Osteoblast (primary cell): ENCODE results near the gene AHSP. TPM values are rescaled to one million over a fixed set of nuclear protein-coding genes. Genes with fewer than 3 reads are reported as not detected.

Experiments
- DNase-seq: peaks from one replicate; pipeline ENCODE4 v3.0.0; 2011; ENCODE audit warnings: low spot score, mixed read lengths; ENCODE audit not compliant: insufficient read length; ENCODE audit errors: missing footprints
- H2AFZ ChIP-seq: 2 replicates; pipeline ENCODE4 v1.6.0; 2011; ENCODE audit warnings: mild to moderate bottlenecking, low read length
- H3K27ac ChIP-seq: 2 replicates; pipeline ENCODE4 v1.5.1; 2011; ENCODE audit warnings: mild to moderate bottlenecking, low read depth, low read length, moderate library complexity
- H3K27me3 ChIP-seq: 2 replicates; pipeline ENCODE4 v1.6.0; 2012; ENCODE audit warnings: mild to moderate bottlenecking, control low read depth, inconsistent platforms, low read length, moderate library complexity; ENCODE audit not compliant: insufficient read depth
- H3K36me3 ChIP-seq: 2 replicates; pipeline ENCODE4 v1.5.1; 2011; ENCODE audit warnings: mild to moderate bottlenecking, low read length, control low read depth, moderate library complexity; ENCODE audit not compliant: insufficient read depth
- H3K4me1 ChIP-seq: 2 replicates; pipeline ENCODE4 v1.5.1; 2011; ENCODE audit warnings: mild to moderate bottlenecking, low read length, control low read depth, moderate library complexity; ENCODE audit not compliant: insufficient read depth
- H3K4me2 ChIP-seq: 2 replicates; pipeline ENCODE4 v1.6.0; 2011; ENCODE audit warnings: mild to moderate bottlenecking, low read length; ENCODE audit not compliant: insufficient read depth
- H3K4me3 ChIP-seq: fragments of 200-600 bp; sonication (generic); 3 replicates; pipeline ENCODE4 v1.5.1; 2012; ENCODE audit warnings: mild to moderate bottlenecking, low read length, inconsistent platforms; ENCODE audit not compliant: insufficient read depth
- H3K79me2 ChIP-seq: 2 replicates; pipeline ENCODE4 v1.6.0; 2012; ENCODE audit warnings: mild to moderate bottlenecking, low read length, control low read depth, inconsistent platforms; ENCODE audit not compliant: insufficient read depth
- H3K9me3 ChIP-seq: 2 replicates; pipeline ENCODE4 v1.5.1; 2011; ENCODE audit warnings: low read depth, low read length, control low read depth
- H4K20me1 ChIP-seq: 2 replicates; pipeline ENCODE4 v1.6.0; 2012; ENCODE audit warnings: mild to moderate bottlenecking, low read length, control low read depth; ENCODE audit not compliant: insufficient read depth
- CTCF ChIP-seq: IDR thresholded peaks from 2 replicates; pipeline ENCODE4 v1.5.1; 2011; ENCODE audit warnings: mild to moderate bottlenecking, low read depth, low read length, moderate library complexity; ENCODE audit errors: extremely low read depth
- total RNA-seq: library from RNA; depleted of rRNA; stranded (reverse); fragments of >200 nt; gene quantifications from 2 replicates; pipeline ENCODE4 v1.2.3, GENCODE V29; 2012

AHSP gene
- total RNA-seq, 1 donor, result not detected

GRCh38 chr16:31577411-31577810, 49.7 kb downstream of the AHSP start:
- no peak overlapping the region for H3K27ac ChIP-seq
- no peak for TF ChIP-seq CTCF
- H3K4me2 ChIP-seq, result no peak overlapping the region
- H3K79me2 ChIP-seq, result no peaks in the 10 kb centered on the region
- DNase-seq, result no peak
- no peaks in the 10 kb centered on the region for H3K4me1 ChIP-seq
- no peaks in the 10 kb centered on the region for H3K27me3 ChIP-seq
- H2AFZ ChIP-seq, result no peak overlapping the region
- H4K20me1 ChIP-seq, result no peaks in the 10 kb centered on the region
- no peak overlapping the region for H3K4me3 ChIP-seq
- H3K36me3 ChIP-seq, result no peaks in the 10 kb centered on the region
- no peaks in the 10 kb centered on the region for H3K9me3 ChIP-seq

Other genes starting within 250 kb of the AHSP start
- under 0.01 and 0.36 TPM in 2 replicates for gene ITGAX, start 172.7 kb upstream of the AHSP start, total RNA-seq
- gene ITGAD, start 134.6 kb upstream of the AHSP start, total RNA-seq, result not detected in 2 replicates
- not detected in 2 replicates for gene COX6A2, start 99.5 kb upstream of the AHSP start, total RNA-seq
- 1.1 and 1.2 TPM in 2 replicates for gene ZNF843, start 85.1 kb upstream of the AHSP start, total RNA-seq
- gene ARMC5, start 68.4 kb upstream of the AHSP start, total RNA-seq, result 10.6 and 12.7 TPM in 2 replicates
- 60.1 and 70.4 TPM in 2 replicates for gene TGFB1I1, start 55.7 kb upstream of the AHSP start, total RNA-seq
- gene SLC5A2, start 44.8 kb upstream of the AHSP start, total RNA-seq, result not detected in 2 replicates
- 48.5 and 53.0 TPM in 2 replicates for gene RUSF1, start 19.5 kb upstream of the AHSP start, total RNA-seq